Esophagus (tissue), 2 donors: ENCODE results near the gene SMOC2. TPM values are rescaled to one million over a fixed set of nuclear protein-coding genes. Genes with fewer than 3 reads are reported as not detected.

Experiments used
- H3K27ac ChIP-seq, 2 donors: one replicate each; pipeline ENCODE4 v1.5.1; 2013; ENCODE audit warnings: low read depth in 2 of 2, mild to moderate bottlenecking in 2 of 2, inconsistent platforms in 1 of 2, low read length in 1 of 2, moderate library complexity in 1 of 2
- H3K27me3 ChIP-seq, 2 donors: one replicate each; pipeline ENCODE4 v1.6.1; 2013; ENCODE audit warnings: low read length in 2 of 2, control low read depth in 1 of 2, mild to moderate bottlenecking in 1 of 2; ENCODE audit not compliant: insufficient read depth in 2 of 2, control insufficient read depth in 1 of 2
- H3K36me3 ChIP-seq, 2 donors: one replicate each; pipeline ENCODE4 v1.6.1; 2013; ENCODE audit warnings: low read length in 1 of 2; ENCODE audit not compliant: control insufficient read depth in 2 of 2, insufficient read depth in 2 of 2
- H3K4me1 ChIP-seq, 2 donors: one replicate each; pipeline ENCODE4 v1.6.1; 2013; ENCODE audit warnings: low read length in 1 of 2; ENCODE audit not compliant: control insufficient read depth in 2 of 2, insufficient read depth in 2 of 2
- H3K4me3 ChIP-seq, 2 donors: one replicate each; pipeline ENCODE4 v1.5.1; 2013; ENCODE audit warnings: low read length in 2 of 2, mild to moderate bottlenecking in 2 of 2, low read depth in 1 of 2, moderate library complexity in 1 of 2
- H3K9me3 ChIP-seq, 2 donors: one replicate each; pipeline ENCODE4 v1.6.1; 2013; ENCODE audit warnings: mild to moderate bottlenecking in 2 of 2, low read depth in 1 of 2, low read length in 1 of 2, moderate library complexity in 1 of 2; ENCODE audit not compliant: control insufficient read depth in 2 of 2, insufficient read depth in 1 of 2
- WGBS, 2 donors: extraction: QIAGEN DNeasy Blood & Tissue Kit; methylation state at CpG; one replicate each; pipeline ENCODE4 v1.1.7; 2013; 5-methylcytosine and 5-hydroxymethylcytosine counted together
- polyA plus RNA-seq, 2 donors: library from polyadenylated mRNA; stranded (reverse); fragments of 200-250 nt; gene quantifications; one replicate each; pipeline ENCODE4 v1.2.3, GENCODE V29; 2013
- donor health status: healthy with polysubstance abuse.
- donor health status: Bipolar disorder and iron deficiency.

Gene SMOC2
- polyA plus RNA-seq, 2 donors: 4.6 to 14.4 TPM

GRCh38 chr6:168494726-168495125 is 53.7 kb downstream of the SMOC2 start:
- no peaks in the 10 kb centered on the region for H3K9me3 ChIP-seq
- no peaks in the 10 kb centered on the region for H3K36me3 ChIP-seq
- no peak overlapping the region for H3K27ac ChIP-seq
- no peak overlapping the region for H3K4me3 ChIP-seq
- no peaks in the 10 kb centered on the region for H3K4me1 ChIP-seq
- H3K27me3 ChIP-seq: no peaks in the 10 kb centered on the region
- 85 to 87% methylated on average over 8 of the region's 8 CpGs for WGBS, 2 donors

GRCh38 chr6:168495133-168495532 is 54.1 kb downstream of the SMOC2 start:
- H3K4me3 ChIP-seq: no peak overlapping the region
- no peaks in the 10 kb centered on the region for H3K36me3 ChIP-seq
- no peaks in the 10 kb centered on the region for H3K9me3 ChIP-seq
- 87 to 93% methylated on average over 13 of the region's 13 CpGs for WGBS, 2 donors
- no peak overlapping the region for H3K27ac ChIP-seq
- H3K4me1 ChIP-seq: no peaks in the 10 kb centered on the region
- H3K27me3 ChIP-seq: no peaks in the 10 kb centered on the region

GRCh38 chr6:168495636-168496035 is 54.7 kb downstream of the SMOC2 start:
- H3K4me1 ChIP-seq: no peaks in the 10 kb centered on the region
- no peak overlapping the region for H3K27ac ChIP-seq
- H3K36me3 ChIP-seq: no peaks in the 10 kb centered on the region
- H3K27me3 ChIP-seq: no peaks in the 10 kb centered on the region
- no peak overlapping the region for H3K4me3 ChIP-seq
- H3K9me3 ChIP-seq: no peaks in the 10 kb centered on the region
- WGBS, 2 donors: 79 to 88% methylated on average over 16 of the region's 16 CpGs

- Histone ChIP-seq H3K4me1 (no peaks in the 10 kb centered on the region), H3K27ac (no peak overlapping the region), H3K4me3 (no peak overlapping the region), H3K27me3 (no peaks in the 10 kb centered on the region), H3K36me3 (no peaks in the 10 kb centered on the region), H3K9me3 (no peaks in the 10 kb centered on the region)
- WGBS, 2 donors: 67 to 72% methylated on average over 24 of the region's 24 CpGs
These were observed 55.4 kb downstream of the SMOC2 start for GRCh38 chr6:168496139-168496996.

- H3K27ac ChIP-seq: no peak overlapping the region
- H3K27me3 ChIP-seq: no peaks in the 10 kb centered on the region
- H3K9me3 ChIP-seq: no peaks in the 10 kb centered on the region
- H3K4me1 ChIP-seq: no peaks in the 10 kb centered on the region
- WGBS, 2 donors: 81 to 92% methylated on average over 10 of the region's 10 CpGs
- no peaks in the 10 kb centered on the region for H3K36me3 ChIP-seq
- no peak overlapping the region for H3K4me3 ChIP-seq
These were observed 56.0 kb downstream of the SMOC2 start for GRCh38 chr6:168496997-168497331.

GRCh38 chr6:168497381-168497780 is 56.4 kb downstream of the SMOC2 start:
- Histone ChIP-seq H3K4me1 (no peaks in the 10 kb centered on the region), H3K27ac (no peak overlapping the region), H3K27me3 (no peaks in the 10 kb centered on the region), H3K4me3 (no peak overlapping the region), H3K36me3 (no peaks in the 10 kb centered on the region), H3K9me3 (no peaks in the 10 kb centered on the region)
- WGBS, 2 donors: 91 to 93% methylated on average over 15 of the region's 15 CpGs

DNA sequence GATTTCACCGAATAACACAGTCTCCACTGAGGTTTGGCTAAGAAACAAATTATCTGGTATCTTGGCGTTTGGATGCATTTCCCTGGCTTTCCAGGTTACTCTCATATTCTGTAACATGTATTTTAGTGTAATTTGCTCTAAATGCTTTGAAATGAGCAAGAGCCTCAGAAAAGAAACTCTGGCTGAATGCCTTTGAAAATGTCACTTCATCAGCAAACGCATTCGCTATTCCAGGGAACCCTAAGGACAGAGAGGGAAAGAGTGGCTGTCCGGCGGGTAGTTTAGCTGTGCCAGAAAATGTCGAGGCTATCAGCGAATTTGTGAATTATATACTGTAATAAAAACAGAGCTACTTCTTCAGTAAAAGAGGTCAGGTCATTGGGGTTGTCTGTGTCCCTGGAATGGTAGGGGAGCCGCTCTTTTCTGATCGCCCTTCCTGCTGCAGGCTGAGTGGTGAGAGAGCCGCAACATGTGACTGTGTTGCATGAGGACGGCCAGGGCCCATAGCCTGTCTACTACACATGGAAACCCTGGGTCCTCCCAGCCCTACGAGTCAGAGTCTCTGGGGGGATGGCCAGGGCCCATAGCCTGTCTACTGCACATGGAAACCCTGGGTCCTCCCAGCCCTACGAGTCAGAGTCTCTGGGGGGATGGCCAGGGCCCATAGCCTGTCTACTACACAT is 57.3 kb downstream of the SMOC2 start:
- 81 to 83% methylated on average over 14 of the region's 14 CpGs for WGBS, 2 donors
- no peaks in the 10 kb centered on the region for H3K4me1 ChIP-seq
- H3K4me3 ChIP-seq: no peak overlapping the region
- no peaks in the 10 kb centered on the region for H3K27me3 ChIP-seq
- H3K9me3 ChIP-seq: no peaks in the 10 kb centered on the region
- H3K27ac ChIP-seq: no peak overlapping the region
- no peaks in the 10 kb centered on the region for H3K36me3 ChIP-seq

DNA sequence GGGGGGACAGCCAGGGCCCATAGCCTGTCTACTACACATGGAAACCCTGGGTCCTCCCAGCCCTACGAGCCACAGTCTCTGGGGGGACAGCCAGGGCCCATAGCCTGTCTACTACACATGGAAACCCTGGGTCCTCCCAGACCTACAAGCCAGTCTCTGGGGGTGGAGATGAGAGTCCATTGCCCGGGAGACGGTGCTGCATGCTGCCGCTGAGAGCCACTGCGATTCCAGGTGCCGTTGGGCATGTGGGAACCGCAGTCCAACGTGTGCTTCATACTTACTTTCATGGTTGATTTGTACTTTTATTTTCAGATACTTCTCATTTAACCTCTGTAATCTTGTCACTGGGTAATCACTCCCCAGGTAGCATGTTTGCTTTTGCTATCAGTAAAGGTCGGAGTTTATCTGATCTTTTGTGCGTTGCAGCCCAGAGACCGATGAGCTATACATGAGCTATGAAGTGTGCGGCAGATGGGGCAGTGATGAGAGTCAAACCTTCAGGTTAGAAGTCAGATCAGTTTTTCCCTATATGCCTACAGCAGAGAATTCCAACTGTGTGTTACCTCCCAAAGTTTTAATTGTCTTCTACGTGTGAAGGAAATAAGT is 58.2 kb downstream of the SMOC2 start:
- Histone ChIP-seq H3K36me3 (no peaks in the 10 kb centered on the region), H3K9me3 (no peaks in the 10 kb centered on the region), H3K4me1 (no peaks in the 10 kb centered on the region), H3K27ac (no peak overlapping the region), H3K27me3 (no peaks in the 10 kb centered on the region), H3K4me3 (no peak overlapping the region)
- WGBS, 2 donors: 73 to 85% methylated on average over 12 to 13 of the region's 13 CpGs

GRCh38 chr6:168500519-168500918 is 59.5 kb downstream of the SMOC2 start:
- no peaks in the 10 kb centered on the region for H3K27me3 ChIP-seq
- WGBS, 2 donors: 90 to 91% methylated on average over 14 of the region's 14 CpGs
- no peaks in the 10 kb centered on the region for H3K36me3 ChIP-seq
- no peaks in the 10 kb centered on the region for H3K9me3 ChIP-seq
- H3K4me1 ChIP-seq: no peaks in the 10 kb centered on the region
- H3K27ac ChIP-seq: no peak overlapping the region
- no peak overlapping the region for H3K4me3 ChIP-seq
